GM12873 (cell line): ENCODE data around the gene GLOD4.

ENCODE experiments used
- TF ChIP-seq, protein P1 (sequence below): IDR thresholded peaks from 2 replicates; pipeline ENCODE4 v1.5.1; 2012; ENCODE audit warnings: low read depth, mild to moderate bottlenecking, moderate library complexity, low read length, control low read depth; ENCODE audit not compliant: insufficient read depth; ENCODE audit errors: missing control alignments

The GLOD4 gene, protein sequence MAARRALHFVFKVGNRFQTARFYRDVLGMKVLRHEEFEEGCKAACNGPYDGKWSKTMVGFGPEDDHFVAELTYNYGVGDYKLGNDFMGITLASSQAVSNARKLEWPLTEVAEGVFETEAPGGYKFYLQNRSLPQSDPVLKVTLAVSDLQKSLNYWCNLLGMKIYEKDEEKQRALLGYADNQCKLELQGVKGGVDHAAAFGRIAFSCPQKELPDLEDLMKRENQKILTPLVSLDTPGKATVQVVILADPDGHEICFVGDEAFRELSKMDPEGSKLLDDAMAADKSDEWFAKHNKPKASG

DNA sequence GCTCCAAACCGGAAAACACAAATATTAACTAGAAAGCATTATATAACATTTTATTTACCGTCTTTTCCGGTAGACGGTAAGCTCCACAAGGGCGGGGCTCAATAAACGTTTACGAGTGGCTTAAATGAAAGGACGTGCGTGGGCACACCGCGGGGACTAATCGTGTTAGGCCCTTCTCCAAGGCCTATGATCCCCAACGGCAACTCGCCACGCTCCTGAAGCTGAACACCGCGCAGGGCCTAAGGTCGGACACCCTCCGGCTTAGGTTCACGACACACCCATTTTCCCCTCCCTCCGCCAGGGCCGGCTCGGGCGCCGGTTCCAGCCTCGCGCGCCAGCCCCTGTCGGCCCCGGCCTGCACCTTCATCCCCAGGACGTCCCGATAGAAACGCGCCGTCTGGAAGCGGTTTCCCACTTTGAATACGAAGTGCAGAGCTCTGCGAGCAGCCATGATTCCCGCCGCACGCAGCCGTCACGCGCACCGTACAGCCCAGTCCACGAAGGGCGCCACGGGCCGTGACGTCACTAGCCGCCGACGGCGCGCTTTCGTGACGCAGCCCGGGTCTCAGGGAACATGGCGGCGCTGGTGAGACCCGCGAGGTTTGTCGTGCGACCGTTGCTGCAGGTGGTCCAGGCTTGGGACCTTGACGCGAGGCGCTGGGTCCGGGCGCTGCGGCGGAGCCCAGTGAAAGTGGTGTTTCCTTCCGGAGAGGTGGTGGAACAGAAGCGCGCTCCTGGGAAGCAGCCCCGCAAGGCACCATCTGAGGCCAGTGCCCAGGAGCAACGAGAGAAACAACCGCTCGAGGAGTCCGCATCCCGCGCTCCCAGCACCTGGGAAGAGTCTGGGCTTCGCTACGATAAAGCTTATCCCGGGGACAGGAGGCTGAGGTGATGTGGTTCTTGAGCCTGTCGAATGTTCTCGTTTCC lies at the start of gene GLOD4, which contains the start of gene MRM3:
TSS of gene GLOD4 (minus strand) at position 476 of the 927 bp plus-strand sequence. CDS start at position 451, 25 bp downstream.
TSS of gene MRM3 (plus strand) at position 549 of the 927 bp plus-strand sequence. CDS start at position 575, 26 bp downstream.
- TF ChIP-seq, protein P1, sequence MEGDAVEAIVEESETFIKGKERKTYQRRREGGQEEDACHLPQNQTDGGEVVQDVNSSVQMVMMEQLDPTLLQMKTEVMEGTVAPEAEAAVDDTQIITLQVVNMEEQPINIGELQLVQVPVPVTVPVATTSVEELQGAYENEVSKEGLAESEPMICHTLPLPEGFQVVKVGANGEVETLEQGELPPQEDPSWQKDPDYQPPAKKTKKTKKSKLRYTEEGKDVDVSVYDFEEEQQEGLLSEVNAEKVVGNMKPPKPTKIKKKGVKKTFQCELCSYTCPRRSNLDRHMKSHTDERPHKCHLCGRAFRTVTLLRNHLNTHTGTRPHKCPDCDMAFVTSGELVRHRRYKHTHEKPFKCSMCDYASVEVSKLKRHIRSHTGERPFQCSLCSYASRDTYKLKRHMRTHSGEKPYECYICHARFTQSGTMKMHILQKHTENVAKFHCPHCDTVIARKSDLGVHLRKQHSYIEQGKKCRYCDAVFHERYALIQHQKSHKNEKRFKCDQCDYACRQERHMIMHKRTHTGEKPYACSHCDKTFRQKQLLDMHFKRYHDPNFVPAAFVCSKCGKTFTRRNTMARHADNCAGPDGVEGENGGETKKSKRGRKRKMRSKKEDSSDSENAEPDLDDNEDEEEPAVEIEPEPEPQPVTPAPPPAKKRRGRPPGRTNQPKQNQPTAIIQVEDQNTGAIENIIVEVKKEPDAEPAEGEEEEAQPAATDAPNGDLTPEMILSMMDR = peak; percentile 4

DNA sequence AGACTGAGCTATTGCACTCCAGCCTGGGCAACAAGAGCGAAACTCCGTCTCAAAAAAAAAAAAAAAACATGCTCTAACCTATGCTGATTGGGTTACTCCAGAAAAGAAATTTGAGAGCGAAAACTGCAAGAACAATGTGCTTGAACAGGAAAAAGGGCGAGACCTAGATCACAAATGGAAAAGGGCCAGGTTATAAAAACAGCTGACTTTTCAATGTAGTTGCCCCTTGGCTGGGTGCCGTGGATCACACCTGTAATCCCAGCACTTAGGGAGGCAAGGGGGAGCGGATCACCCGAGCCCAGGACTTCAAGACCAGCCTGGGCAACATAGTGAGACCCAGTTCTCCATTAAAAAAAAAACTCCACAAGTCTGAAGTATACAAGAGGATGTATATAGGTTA lies 48.9 kb upstream of the GLOD4 start:
- TF ChIP-seq, protein P1 = no peak

DNA sequence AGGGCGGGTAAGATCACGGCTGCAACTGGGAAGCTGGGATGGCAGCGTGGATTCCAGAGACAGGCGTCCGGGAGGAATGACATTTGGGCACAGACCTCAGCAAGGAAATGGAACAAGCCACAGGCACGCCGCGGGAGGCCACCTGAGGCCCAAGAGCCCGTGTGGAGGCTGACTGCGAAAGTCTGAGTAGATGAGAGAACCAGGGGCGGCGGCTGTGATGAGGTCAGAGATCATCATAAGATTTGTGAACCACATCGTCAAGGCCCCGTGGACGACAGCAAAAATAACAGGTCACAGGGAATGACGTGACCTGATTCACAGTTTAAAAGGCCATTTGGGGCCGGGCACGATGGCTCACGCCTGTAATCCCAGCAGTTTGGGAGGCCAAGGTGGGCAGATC lies 48.3 kb upstream of the GLOD4 start:
- TF ChIP-seq, protein P1 = no peak

DNA sequence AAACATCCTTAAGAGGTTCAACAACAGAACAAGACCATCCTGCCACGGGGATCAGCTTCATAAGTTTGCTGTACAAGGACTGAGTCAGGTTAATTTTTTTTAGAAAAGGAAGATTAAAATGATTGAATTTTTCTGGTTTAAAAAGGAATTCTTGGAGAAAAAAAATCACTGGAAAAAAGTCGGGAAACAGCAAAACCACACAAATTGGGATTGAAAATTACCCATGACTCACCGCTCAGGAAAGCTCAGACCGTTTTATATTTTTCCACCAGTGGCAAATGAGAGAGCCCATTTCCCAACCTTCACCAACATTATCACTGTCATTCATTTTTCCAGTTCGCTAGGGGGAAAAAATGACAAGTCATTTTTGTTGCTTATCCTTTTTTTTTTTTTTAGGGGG lies 46.7 kb upstream of the GLOD4 start:
- TF ChIP-seq, protein P1 = no peak

DNA sequence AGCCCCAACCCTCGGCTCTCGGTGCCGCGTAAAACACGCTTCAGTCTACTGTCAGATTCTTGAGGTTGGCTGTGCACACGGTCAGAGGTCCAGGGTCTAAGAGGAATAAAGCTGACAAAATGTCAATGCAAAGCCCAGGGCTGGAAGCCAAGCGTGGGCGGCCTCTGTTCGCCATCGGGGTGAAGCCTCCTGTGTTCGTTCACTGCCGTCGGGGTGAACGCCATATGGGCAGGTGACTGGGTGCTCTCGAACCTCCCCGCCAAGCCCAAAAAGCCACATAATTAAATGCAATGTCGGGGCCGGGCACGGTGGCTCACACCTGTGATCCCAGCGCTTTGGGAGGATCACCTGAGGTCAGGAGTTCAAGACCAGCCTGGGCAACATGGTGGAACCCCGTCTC lies 44.7 kb upstream of the GLOD4 start:
- TF ChIP-seq, protein P1 = no peak

DNA sequence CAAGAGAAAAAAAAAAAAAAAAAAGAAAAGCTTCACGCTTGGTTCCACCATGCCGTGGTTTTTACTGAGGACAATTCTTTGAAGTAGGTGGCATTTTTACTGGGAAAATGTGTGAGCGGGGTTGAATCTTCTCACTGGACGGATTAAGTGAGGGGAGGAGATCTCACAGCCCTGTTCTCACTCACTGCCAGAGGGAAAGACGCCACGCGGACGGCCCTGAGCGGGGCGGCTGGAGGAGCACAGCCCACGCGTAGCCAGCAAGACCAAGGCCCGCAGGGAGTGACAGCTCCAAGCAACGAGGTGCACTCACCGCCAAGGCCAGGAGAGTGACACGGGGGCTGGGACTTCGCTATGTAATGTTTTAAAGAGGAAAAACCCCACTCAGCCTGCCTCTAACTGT lies 43.1 kb upstream of the GLOD4 start:
- TF ChIP-seq, protein P1 = no peak

DNA sequence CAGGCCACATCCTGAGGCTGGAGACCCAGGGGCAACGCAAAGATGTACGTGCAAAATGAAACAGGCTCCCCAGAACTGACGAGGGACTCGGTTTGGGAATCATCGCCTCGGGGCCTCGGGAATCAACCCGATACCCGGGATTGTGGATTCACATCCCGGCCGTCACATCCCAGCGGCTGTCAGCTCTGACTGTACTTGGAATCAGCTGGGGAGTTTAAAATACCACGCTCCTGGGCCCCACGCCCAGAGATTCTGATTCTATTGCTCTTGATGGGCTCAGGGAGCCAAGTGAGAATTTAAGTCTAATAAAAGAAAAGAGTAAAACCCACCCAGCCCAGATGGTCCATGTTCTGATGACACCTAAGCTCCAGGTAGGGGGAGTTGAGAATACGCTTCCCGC lies 42.3 kb upstream of the GLOD4 start:
- TF ChIP-seq, protein P1 = no peak
